Amygdala (tissue), 56 donors: ENCODE data around the gene ROBO1.

ENCODE experiments used
- DNase-seq, 56 donors: peaks; one replicate each; lab custom pipeline; 2025; lab: John Stamatoyannopoulos, UW

The ROBO1 gene

GRCh38 chr3:79390352-79390751 lies 377.4 kb downstream of the ROBO1 start:
- DNase-seq = no peak

GRCh38 chr3:79385211-79385610 lies 382.6 kb downstream of the ROBO1 start:
- DNase-seq = no peak

GRCh38 chr3:79383402-79384012 lies 384.3 kb downstream of the ROBO1 start:
- no peak for DNase-seq

- no peak for DNase-seq
These were observed 387.2 kb downstream of the ROBO1 start for GRCh38 chr3:79380581-79380980.

- no peak for DNase-seq
These were observed 389.7 kb downstream of the ROBO1 start for GRCh38 chr3:79378064-79378463.

- DNase-seq = no peak
These were observed 398.5 kb downstream of the ROBO1 start for GRCh38 chr3:79369306-79369705.

GRCh38 chr3:79368403-79368802 lies 399.4 kb downstream of the ROBO1 start:
- DNase-seq = no peak

- no peak for DNase-seq
These were observed 400.0 kb downstream of the ROBO1 start for GRCh38 chr3:79367803-79368202.

- DNase-seq = no peak
These were observed 400.7 kb downstream of the ROBO1 start for GRCh38 chr3:79367066-79367465.

- no peak for DNase-seq
These were observed 401.4 kb downstream of the ROBO1 start for GRCh38 chr3:79366414-79366813.

GRCh38 chr3:79364784-79365183 lies 403.0 kb downstream of the ROBO1 start:
- no peak for DNase-seq

- no peak for DNase-seq
These were observed 405.1 kb downstream of the ROBO1 start for GRCh38 chr3:79362571-79363270.

- DNase-seq = peak in 1 of 56 donors; percentile 39
These were observed 405.9 kb downstream of the ROBO1 start for GRCh38 chr3:79361748-79362378.

GRCh38 chr3:79358327-79358726 lies 409.5 kb downstream of the ROBO1 start:
- DNase-seq = no peak

- no peak for DNase-seq
These were observed 413.6 kb downstream of the ROBO1 start for GRCh38 chr3:79354179-79354688.

GRCh38 chr3:79351699-79352098 lies 416.1 kb downstream of the ROBO1 start:
- no peak for DNase-seq

GRCh38 chr3:79344876-79345871 lies 422.6 kb downstream of the ROBO1 start:
- no peak for DNase-seq

GRCh38 chr3:79341961-79342360 lies 425.8 kb downstream of the ROBO1 start:
- no peak for DNase-seq

GRCh38 chr3:79339846-79340245 lies 428.0 kb downstream of the ROBO1 start:
- DNase-seq = no peak

GRCh38 chr3:79337798-79338197 lies 430.0 kb downstream of the ROBO1 start:
- no peak for DNase-seq

GRCh38 chr3:79329154-79329553 lies 438.6 kb downstream of the ROBO1 start:
- no peak for DNase-seq
